GM08714 (cell line): Measurements from ENCODE around the gene COL11A2.

Experiments used
- H3K4me3 ChIP-seq: fragments of 200-500 bp; sonication (Bioruptor generic); 2 replicates; pipeline ENCODE4 v1.5.1; 2014; ENCODE audit warnings: mild to moderate bottlenecking, low read length, inconsistent platforms
- ZNF274 ChIP-seq: IDR thresholded peaks from 2 replicates; pipeline ENCODE4 v1.6.1; 2012; ENCODE audit warnings: mild to moderate bottlenecking, low read depth, low read length

COL11A2 gene

DNA sequence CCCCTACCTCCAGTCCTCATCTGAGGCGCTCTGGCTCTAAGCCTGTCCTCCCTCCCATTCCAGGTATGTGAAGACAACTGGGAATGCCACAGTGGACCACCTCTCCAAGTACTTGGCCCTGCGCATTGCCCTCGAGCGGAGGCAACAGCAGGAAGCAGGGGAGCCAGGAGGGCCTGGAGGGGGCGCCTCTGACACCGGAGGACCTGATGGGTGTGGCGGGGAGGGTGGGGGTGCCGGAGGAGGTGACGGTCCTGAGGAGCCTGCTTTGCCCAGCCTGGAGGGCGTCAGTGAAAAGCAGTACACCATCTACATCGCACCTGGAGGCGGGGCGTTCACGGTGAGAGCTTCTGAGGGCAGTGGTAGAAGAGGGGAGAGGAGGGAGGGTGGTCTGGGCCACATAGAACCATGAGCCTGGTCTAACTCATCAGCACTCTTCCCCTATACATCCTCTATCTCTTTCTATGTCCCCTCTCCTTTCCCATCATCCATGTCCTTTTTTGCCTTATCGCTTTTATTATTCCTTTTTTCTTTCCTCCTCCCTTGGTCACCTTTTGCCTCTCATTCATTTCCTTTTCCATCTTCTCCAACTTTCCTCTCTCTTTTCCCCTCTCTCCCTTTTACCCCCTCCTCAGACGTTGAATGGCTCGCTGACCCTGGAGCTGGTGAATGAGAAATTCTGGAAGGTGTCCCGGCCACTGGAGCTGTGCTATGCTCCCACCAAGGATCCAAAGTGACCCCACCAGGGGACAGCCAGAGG, 19.6 kb upstream of the COL11A2 start:
- no peak for TF ChIP-seq ZNF274
- no peak overlapping the region for H3K4me3 ChIP-seq

DNA sequence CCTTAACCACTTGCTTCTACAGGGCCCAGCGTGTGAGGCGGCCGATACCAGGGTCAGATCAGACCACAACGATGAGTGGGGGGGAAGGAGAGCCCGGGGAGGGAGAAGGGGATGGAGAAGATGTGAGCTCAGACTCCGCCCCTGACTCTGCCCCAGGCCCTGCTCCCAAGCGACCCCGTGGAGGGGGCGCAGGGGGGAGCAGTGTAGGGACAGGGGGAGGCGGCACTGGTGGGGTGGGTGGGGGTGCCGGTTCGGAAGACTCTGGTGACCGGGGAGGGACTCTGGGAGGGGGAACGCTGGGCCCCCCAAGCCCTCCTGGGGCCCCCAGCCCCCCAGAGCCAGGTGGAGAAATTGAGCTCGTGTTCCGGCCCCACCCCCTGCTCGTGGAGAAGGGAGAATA, 18.9 kb upstream of the COL11A2 start:
- TF ChIP-seq ZNF274: no peak

DNA sequence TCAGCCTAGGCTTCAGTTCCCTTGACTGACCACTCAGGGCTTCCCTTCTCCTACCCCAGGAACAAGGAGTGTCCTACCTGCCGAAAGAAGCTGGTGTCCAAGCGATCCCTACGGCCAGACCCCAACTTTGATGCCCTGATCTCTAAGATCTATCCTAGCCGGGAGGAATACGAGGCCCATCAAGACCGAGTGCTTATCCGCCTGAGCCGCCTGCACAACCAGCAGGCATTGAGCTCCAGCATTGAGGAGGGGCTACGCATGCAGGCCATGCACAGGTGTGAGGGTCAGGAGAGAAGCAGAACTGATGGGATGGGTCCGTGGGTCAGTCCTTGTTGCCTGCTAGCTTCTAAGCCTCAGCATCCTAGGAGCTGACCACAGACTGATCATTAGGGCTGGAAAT, 17.6 kb upstream of the COL11A2 start:
- no peak for TF ChIP-seq ZNF274
- H3K4me3 ChIP-seq: no peak overlapping the region

More for the DNA sequence above, 18.9 kb upstream of the COL11A2 start:
- no peak overlapping the region for H3K4me3 ChIP-seq

DNA sequence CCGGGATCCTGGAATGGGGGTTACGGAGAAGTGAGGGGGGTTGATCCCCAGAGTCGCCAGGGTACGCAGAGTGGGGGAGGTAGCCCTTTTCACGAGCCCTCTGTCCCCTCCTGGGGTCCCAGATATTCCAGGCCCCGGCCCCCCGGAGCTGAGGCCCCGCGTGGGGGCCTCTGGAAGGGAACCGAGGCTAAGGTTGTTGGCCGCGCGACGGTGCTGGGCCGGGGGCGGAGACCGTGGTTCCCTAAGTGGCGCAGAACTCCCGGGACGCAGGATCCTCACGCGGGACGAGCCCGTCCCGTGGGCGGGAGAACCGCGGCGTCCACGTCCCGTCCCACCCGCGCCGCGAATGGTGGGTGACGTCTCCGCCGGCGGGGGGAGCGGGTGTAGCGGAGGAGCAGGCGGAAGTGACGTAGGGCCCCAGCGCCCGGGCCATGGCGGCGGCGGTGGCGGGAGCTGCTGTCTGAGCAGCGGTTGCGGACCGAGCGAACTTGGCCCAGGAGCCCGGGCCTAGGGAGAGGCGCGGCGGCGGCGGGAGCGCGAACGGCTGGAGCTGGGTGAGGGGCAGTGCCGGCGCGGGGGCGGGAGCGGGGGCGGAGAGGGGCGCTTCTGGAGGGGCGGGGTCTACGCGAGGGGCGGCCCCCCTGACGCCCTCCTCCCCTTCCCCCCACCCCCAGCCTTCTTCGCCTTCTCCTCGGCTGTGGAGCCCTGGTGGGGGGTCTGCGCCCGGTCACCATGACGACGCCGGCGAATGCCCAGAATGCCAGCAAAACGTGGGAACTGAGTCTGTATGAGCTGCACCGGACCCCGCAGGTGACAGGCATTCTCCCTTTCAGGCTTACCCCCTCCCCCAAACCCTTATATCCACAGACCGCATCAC, 16.1 kb upstream of the COL11A2 start, which contains the start of gene RING1:
TSS of gene RING1 (plus strand) at position 410 of the 877 bp plus-strand sequence. CDS start at position 733, 323 bp downstream.
- H3K4me3 ChIP-seq: peak within 1 kb of the TSS; percentile 95
- no peak for TF ChIP-seq ZNF274

DNA sequence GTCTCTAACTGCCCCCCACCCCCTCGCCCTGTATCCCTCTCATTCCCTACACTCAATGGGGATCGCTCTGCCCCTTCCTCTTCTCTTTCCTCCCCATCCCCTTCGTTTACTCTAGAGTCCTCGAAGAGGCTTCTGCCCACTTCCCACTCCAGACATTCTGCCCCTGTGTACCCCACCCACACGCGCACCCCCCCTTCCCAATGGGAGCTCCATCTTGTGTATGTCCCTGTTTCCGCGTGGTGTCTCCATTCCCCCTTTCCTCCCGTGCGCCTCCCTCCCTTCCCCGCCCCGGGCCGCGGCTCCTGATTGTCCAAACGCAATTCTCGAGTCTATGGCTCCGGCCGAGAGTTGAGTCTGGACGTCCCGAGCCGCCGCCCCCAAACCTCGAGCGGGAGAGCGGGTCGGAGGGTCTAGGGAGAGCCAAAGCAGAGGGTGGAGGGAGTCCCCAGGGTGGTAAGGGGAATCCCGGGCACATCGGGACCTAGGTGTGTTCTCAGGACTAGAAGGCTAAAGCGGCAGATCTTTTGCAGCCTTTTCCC, 15.4 kb upstream of the COL11A2 start:
- no peak for TF ChIP-seq ZNF274

DNA sequence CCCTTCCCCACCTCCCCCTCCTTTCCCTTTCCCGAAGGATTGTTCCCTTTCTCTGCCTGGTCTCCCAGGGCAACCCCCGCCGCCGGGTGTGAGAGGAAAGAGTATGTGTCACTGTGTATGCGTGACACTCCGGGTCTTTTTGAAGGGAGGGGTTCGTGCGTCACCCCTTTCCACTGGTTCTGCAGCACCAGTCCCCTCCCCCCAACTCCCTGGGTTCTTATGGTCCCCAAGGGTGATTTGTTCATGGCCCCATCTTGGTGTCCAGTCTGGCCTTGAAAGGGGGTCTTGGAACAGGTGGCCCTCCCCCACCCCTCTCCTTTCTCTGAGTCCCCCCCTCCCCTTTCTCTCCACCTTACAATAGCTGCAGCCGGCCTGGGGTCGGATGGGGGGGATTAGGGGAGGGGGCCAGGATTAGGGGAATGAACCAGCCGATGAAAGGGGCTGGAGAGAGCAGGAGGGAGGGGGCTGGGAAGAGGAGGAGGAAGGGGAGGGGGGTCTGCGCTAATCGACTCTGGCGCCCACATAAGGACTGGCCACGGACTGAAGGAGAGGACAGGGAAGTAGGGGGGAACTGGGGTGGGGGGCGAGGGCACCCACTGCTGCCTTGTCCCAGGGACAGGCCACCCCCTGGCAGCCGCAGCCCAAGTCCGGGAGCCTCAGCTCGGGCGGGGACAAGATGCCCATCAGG, 14.7 kb upstream of the COL11A2 start:
- H3K4me3 ChIP-seq: peak overlapping the region; percentile 95; the same call in 1 of the 2 replicates

More for the DNA sequence above, 15.4 kb upstream of the COL11A2 start:
- peak overlapping the region; percentile 95 for H3K4me3 ChIP-seq

DNA sequence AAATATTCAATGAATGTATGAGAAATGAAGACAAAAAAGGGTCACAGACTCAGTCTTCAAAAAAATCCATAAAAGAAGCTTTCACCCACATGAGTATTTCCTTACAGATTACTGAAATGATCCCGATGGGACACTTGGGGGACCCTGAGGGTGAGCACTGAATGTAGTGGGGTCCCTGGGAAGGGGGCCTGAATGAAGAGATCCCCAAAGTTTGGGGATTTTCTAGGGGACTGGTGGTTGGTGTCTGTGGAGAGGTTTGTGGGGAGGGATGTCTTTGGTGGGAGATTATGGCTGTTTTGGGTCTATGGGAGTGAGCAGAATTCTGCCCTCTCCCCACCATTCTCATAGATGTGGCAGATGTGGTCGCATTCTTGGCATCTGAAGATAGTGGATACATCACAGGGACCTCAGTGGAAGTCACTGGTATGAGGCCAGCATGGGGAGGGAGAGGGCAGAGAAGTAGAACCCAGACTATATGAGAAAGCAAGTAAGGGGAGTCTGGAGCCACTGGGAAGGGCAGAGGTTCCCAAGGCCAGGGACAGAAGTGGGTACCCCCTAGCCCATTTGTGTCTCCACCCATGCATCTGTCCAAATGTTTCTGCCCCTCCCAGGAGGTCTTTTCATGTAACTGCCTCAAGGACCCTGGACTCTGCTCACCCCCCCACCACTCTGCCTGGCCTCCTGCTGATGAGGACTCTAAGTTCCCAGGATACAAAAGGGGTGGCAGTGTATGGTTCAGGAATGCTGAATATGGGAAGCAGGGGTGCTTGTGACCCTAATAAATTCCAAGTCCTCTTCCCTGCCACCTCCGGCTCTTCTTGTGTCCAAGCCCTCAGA, 14.0 kb upstream of the COL11A2 start:
- no peak overlapping the region for H3K4me3 ChIP-seq
- no peak for TF ChIP-seq ZNF274

More for the DNA sequence above, 14.7 kb upstream of the COL11A2 start:
- TF ChIP-seq ZNF274: no peak

DNA sequence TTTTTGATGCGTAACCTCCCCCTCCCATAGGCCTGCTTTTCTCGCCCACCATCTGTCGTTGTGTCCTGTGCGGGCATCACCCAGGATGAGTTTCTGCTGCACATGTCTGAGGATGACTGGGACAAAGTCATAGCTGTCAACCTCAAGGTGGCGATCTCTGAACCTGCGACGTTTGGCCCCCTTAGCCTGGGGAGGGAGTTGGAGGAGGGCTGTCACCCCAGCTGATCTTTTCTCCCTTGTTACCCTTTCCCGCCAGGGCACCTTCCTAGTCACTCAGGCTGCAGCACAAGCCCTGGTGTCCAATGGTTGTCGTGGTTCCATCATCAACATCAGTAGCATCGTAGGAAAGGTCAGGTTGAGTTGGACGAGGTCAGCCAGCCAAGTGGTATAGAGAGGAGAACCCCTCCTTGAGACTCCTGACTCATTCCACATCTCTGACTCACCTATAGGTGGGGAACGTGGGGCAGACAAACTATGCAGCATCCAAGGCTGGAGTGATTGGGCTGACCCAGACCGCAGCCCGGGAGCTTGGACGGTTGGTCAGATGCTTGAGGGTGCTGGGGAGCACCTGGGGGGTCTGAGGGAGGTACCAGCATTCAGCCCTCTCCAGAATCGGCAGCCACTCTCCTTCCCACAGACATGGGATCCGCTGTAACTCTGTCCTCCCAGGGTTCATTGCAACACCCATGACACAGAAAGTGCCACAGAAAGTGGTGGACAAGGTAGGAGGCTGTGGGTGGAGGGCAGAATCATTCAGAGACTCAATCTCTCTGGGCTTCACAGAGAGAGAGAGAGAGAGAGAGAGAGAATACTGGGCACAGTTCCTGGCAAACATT, 13.1 kb upstream of the COL11A2 start:
- peak overlapping the region; percentile 89; the same call in 1 of the 2 replicates for H3K4me3 ChIP-seq
- TF ChIP-seq ZNF274: no peak

DNA sequence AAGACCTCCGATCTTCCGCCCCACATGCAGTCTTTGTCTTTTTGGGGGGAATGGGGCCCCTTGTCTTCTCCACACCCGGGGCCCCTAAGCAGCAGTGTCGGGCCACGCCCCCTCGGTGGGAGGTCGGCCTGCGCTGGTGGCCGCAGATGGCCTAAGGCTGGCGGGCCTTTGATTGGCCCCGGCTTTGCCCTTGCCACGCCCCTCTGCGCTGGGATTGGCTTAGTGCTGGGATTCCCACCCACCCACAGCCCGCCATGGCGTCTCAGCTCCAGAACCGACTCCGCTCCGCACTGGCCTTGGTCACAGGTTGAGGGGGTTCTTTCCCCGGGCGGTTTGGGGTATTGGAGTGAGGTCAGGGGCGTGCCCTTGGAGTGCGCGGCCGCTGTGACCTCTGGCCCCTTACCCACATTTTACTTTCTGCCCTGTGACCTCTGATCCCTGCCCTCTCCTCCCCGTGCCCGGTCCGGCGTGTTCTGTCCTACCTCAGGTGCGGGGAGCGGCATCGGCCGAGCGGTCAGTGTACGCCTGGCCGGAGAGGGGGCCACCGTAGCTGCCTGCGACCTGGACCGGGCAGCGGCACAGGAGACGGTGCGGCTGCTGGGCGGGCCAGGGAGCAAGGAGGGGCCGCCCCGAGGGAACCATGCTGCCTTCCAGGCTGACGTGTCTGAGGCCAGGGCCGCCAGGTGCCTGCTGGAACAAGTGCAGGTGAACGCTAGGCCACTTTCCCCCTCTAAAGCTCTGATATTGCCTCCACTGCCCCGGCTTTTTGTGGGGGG, 12.3 kb upstream of the COL11A2 start, which contains the start of gene HSD17B8:
TSS of gene HSD17B8 (plus strand) at position 241 of the 776 bp plus-strand sequence. CDS start at position 255, 14 bp downstream.
- TF ChIP-seq ZNF274: no peak
- peak within 1 kb of the TSS; percentile 89 for H3K4me3 ChIP-seq

DNA sequence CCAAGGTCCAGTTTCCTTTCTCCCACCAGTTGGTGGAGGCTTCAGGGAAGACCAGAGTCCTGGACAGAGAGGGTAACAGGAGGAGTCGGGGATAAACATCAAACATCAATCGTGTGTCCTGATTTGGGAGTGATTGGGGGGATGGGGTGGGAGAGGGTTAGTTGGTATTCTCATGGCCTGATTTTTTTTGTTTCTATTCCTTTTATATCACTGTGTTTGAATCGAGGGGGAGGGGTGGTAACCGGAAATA, 11.8 kb upstream of the COL11A2 start:
- H3K4me3 ChIP-seq: no peak overlapping the region; the same call in 1 of the 2 replicates
- TF ChIP-seq ZNF274: no peak

DNA sequence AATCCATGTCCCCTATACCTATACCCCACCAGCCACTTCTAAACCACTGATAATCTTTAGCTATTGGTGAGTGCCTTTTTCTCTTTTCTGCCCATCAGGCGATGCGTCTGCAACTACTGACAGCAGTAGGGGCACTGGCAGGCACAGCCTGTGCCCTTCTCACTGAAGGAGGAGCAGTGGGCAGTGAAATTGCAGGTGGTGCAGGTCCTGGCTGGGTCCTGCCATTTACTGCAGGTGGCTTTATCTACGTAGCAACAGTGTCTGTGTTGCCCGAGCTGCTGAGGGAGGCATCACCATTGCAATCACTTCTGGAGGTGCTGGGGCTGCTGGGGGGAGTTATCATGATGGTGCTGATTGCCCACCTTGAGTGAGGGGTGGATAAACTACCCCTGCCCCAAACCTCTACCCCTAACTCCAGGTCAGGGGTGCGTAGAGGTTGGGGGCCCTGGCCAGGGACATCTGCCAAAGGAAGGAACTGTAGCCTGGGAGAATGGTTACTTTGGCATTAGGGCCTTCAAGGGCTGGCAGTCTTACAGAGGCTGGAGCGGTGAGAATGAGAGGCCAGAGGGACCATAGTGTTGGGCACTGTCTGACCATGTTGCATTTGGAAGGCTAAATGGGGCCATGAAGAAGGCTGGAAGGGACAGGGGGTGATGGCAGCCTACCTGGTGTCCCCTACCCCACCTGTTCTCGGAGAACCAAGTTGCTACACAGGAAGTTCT, 11.3 kb upstream of the COL11A2 start:
- no peak overlapping the region; the same call in 1 of the 2 replicates for H3K4me3 ChIP-seq
- no peak for TF ChIP-seq ZNF274

DNA sequence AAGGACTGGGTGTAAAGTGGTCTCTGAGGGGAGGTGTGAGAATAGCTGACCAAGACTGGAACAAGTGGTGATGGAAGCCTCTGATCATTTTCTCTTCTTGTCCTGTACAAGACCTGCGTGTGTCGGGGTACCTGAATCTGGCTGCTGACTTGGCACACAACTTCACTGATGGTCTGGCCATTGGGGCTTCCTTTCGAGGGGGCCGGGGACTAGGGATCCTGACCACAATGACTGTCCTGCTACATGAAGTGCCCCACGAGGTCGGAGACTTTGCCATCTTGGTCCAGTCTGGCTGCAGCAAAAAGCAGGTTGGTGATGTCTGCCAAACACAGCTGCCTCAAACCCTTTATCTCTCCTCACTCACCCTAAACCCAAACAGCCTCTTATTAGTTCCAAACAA, 10.5 kb upstream of the COL11A2 start:
- no peak overlapping the region for H3K4me3 ChIP-seq
- TF ChIP-seq ZNF274: no peak
